ENCODE data around the gene SERPINF2. TPM values are rescaled to one million over a fixed set of nuclear protein-coding genes. Genes with fewer than 3 reads are reported as not detected.
"Not testable (repeated sequence)": the region's sequence is repeated elsewhere in the genome, so short reads cannot be mapped to it uniquely, and the experiment has no call there.

The SERPINF2 gene
- total and polyA plus RNA-seq, 2 donors = 4.3 to 31.0 TPM

GRCh38 chr17:1787301-1787902 lies 44.7 kb downstream of the SERPINF2 start:
- Histone ChIP-seq H3K27ac (ENCODE audit: low read depth in 1 of 2, low read length in 1 of 2) (peak overlapping the region in 1 of 2 donors; percentile 25), H3K27me3 (ENCODE audit: control insufficient read depth in 2 of 2, insufficient read depth in 1 of 2, low read length in 1 of 2) (no peaks in the 10 kb centered on the region), H3K36me3 (ENCODE audit: control insufficient read depth in 2 of 2, insufficient read depth in 2 of 2, low read length in 1 of 2) (peaks cover 32 to 47% of the 10 kb centered on the region in 2 donors), H3K9me3 (ENCODE audit: control insufficient read depth in 2 of 2, insufficient read depth in 1 of 2, low read length in 1 of 2) (no peaks in the 10 kb centered on the region), H3K4me1 (ENCODE audit: control insufficient read depth in 2 of 2, insufficient read depth in 2 of 2, low read length in 2 of 2) (peaks cover 0 to 14% of the 10 kb centered on the region in 2 donors), H3K4me3 (ENCODE audit: low read length in 2 of 2) (no peak overlapping the region)
- DNase-seq (ENCODE audit: low read depth in 6 of 9, low spot score in 9 of 9) = no peak
- 91% methylated on average over 16 of the region's 16 CpGs for WGBS

GRCh38 chr17:1789936-1790335 lies 47.3 kb downstream of the SERPINF2 start:
- Histone ChIP-seq H3K9me3 (ENCODE audit: control insufficient read depth in 2 of 2, insufficient read depth in 1 of 2, low read length in 1 of 2) (no peaks in the 10 kb centered on the region), H3K4me3 (ENCODE audit: low read length in 2 of 2) (no peak overlapping the region), H3K27me3 (ENCODE audit: control insufficient read depth in 2 of 2, insufficient read depth in 1 of 2, low read length in 1 of 2) (no peaks in the 10 kb centered on the region), H3K4me1 (ENCODE audit: control insufficient read depth in 2 of 2, insufficient read depth in 2 of 2, low read length in 2 of 2) (peaks cover 0 to 7% of the 10 kb centered on the region in 2 donors), H3K36me3 (ENCODE audit: control insufficient read depth in 2 of 2, insufficient read depth in 2 of 2, low read length in 1 of 2) (peaks cover 24 to 28% of the 10 kb centered on the region in 2 donors), H3K27ac (ENCODE audit: low read depth in 1 of 2, low read length in 1 of 2) (no peak overlapping the region)
- 97% methylated on average over 5 of the region's 5 CpGs for WGBS
- DNase-seq (ENCODE audit: low read depth in 6 of 9, low spot score in 9 of 9) = no peak

- peaks cover 5 to 13% of the 10 kb centered on the region in 2 donors for H3K36me3 ChIP-seq (ENCODE audit: control insufficient read depth in 2 of 2, insufficient read depth in 2 of 2, low read length in 1 of 2)
- H3K4me1 ChIP-seq (ENCODE audit: control insufficient read depth in 2 of 2, insufficient read depth in 2 of 2, low read length in 2 of 2) = peaks cover 0 to 7% of the 10 kb centered on the region in 2 donors
- H3K27me3 ChIP-seq (ENCODE audit: control insufficient read depth in 2 of 2, insufficient read depth in 1 of 2, low read length in 1 of 2) = no peaks in the 10 kb centered on the region
- WGBS = 90% methylated on average over 23 of the region's 23 CpGs
- no peak overlapping the region for H3K27ac ChIP-seq (ENCODE audit: low read depth in 1 of 2, low read length in 1 of 2)
- no peak overlapping the region for H3K4me3 ChIP-seq (ENCODE audit: low read length in 2 of 2)
- no peaks in the 10 kb centered on the region for H3K9me3 ChIP-seq (ENCODE audit: control insufficient read depth in 2 of 2, insufficient read depth in 1 of 2, low read length in 1 of 2)
- no peak for DNase-seq (ENCODE audit: low read depth in 6 of 9, low spot score in 9 of 9)
These were observed 50.1 kb downstream of the SERPINF2 start for GRCh38 chr17:1792495-1793446.

- Histone ChIP-seq H3K4me3 (ENCODE audit: low read length in 2 of 2) (no peak overlapping the region), H3K27me3 (ENCODE audit: control insufficient read depth in 2 of 2, insufficient read depth in 1 of 2, low read length in 1 of 2) (no peaks in the 10 kb centered on the region), H3K36me3 (ENCODE audit: control insufficient read depth in 2 of 2, insufficient read depth in 2 of 2, low read length in 1 of 2) (peaks cover 5 to 18% of the 10 kb centered on the region in 2 donors), H3K4me1 (ENCODE audit: control insufficient read depth in 2 of 2, insufficient read depth in 2 of 2, low read length in 2 of 2) (peaks cover 0 to 7% of the 10 kb centered on the region in 2 donors), H3K9me3 (ENCODE audit: control insufficient read depth in 2 of 2, insufficient read depth in 1 of 2, low read length in 1 of 2) (no peaks in the 10 kb centered on the region), H3K27ac (ENCODE audit: low read depth in 1 of 2, low read length in 1 of 2) (peak overlapping the region in 1 of 2 donors; percentile 8)
- no peak for DNase-seq (ENCODE audit: low read depth in 6 of 9, low spot score in 9 of 9)
- WGBS = 67% methylated on average over 1 of the region's 1 CpG
These were observed 50.8 kb downstream of the SERPINF2 start for GRCh38 chr17:1793447-1793806.

- Histone ChIP-seq H3K4me1 (ENCODE audit: control insufficient read depth in 2 of 2, insufficient read depth in 2 of 2, low read length in 2 of 2) (peaks cover 0 to 7% of the 10 kb centered on the region in 2 donors), H3K9me3 (ENCODE audit: control insufficient read depth in 2 of 2, insufficient read depth in 1 of 2, low read length in 1 of 2) (no peaks in the 10 kb centered on the region), H3K4me3 (ENCODE audit: low read length in 2 of 2) (no peak overlapping the region), H3K27ac (ENCODE audit: low read depth in 1 of 2, low read length in 1 of 2) (no peak overlapping the region), H3K36me3 (ENCODE audit: control insufficient read depth in 2 of 2, insufficient read depth in 2 of 2, low read length in 1 of 2) (peaks cover 20 to 33% of the 10 kb centered on the region in 2 donors), H3K27me3 (ENCODE audit: control insufficient read depth in 2 of 2, insufficient read depth in 1 of 2, low read length in 1 of 2) (no peaks in the 10 kb centered on the region)
- WGBS = 60% methylated on average over 1 of the region's 1 CpG
- no peak for DNase-seq (ENCODE audit: low read depth in 6 of 9, low spot score in 9 of 9)
These were observed 54.1 kb downstream of the SERPINF2 start for GRCh38 chr17:1796800-1797199.

GRCh38 chr17:1797323-1797722 lies 54.7 kb downstream of the SERPINF2 start:
- Histone ChIP-seq H3K27me3 (ENCODE audit: control insufficient read depth in 2 of 2, insufficient read depth in 1 of 2, low read length in 1 of 2) (no peaks in the 10 kb centered on the region), H3K36me3 (ENCODE audit: control insufficient read depth in 2 of 2, insufficient read depth in 2 of 2, low read length in 1 of 2) (peaks cover 23 to 38% of the 10 kb centered on the region in 2 donors), H3K4me3 (ENCODE audit: low read length in 2 of 2) (no peak overlapping the region), H3K4me1 (ENCODE audit: control insufficient read depth in 2 of 2, insufficient read depth in 2 of 2, low read length in 2 of 2) (peaks cover 0 to 7% of the 10 kb centered on the region in 2 donors), H3K9me3 (ENCODE audit: control insufficient read depth in 2 of 2, insufficient read depth in 1 of 2, low read length in 1 of 2) (no peaks in the 10 kb centered on the region), H3K27ac (ENCODE audit: low read depth in 1 of 2, low read length in 1 of 2) (no peak overlapping the region)
- DNase-seq (ENCODE audit: low read depth in 6 of 9, low spot score in 9 of 9) = no peak
- WGBS = 86% methylated on average over 3 of the region's 3 CpGs

GRCh38 chr17:1797846-1798245 lies 55.2 kb downstream of the SERPINF2 start:
- H3K27ac ChIP-seq (ENCODE audit: low read depth in 1 of 2, low read length in 1 of 2); DNase-seq (ENCODE audit: low read depth in 6 of 9, low spot score in 9 of 9); H3K4me3 ChIP-seq (ENCODE audit: low read length in 2 of 2); H3K4me1 ChIP-seq (ENCODE audit: control insufficient read depth in 2 of 2, insufficient read depth in 2 of 2, low read length in 2 of 2); H3K9me3 ChIP-seq (ENCODE audit: control insufficient read depth in 2 of 2, insufficient read depth in 1 of 2, low read length in 1 of 2); H3K27me3 ChIP-seq (ENCODE audit: control insufficient read depth in 2 of 2, insufficient read depth in 1 of 2, low read length in 1 of 2): not testable (repeated sequence)
- H3K36me3 ChIP-seq (ENCODE audit: control insufficient read depth in 2 of 2, insufficient read depth in 2 of 2, low read length in 1 of 2) = peaks cover 25 to 43% of the 10 kb centered on the region in 2 donors
- 98% methylated on average over 8 of the region's 8 CpGs for WGBS

GRCh38 chr17:1800240-1800639 lies 57.6 kb downstream of the SERPINF2 start:
- H3K9me3 ChIP-seq (ENCODE audit: control insufficient read depth in 2 of 2, insufficient read depth in 1 of 2, low read length in 1 of 2) = no peaks in the 10 kb centered on the region
- DNase-seq (ENCODE audit: low read depth in 6 of 9, low spot score in 9 of 9) = no peak
- no peaks in the 10 kb centered on the region for H3K27me3 ChIP-seq (ENCODE audit: control insufficient read depth in 2 of 2, insufficient read depth in 1 of 2, low read length in 1 of 2)
- 96% methylated on average over 7 of the region's 7 CpGs for WGBS
- no peak overlapping the region for H3K4me3 ChIP-seq (ENCODE audit: low read length in 2 of 2)
- no peaks in the 10 kb centered on the region for H3K4me1 ChIP-seq (ENCODE audit: control insufficient read depth in 2 of 2, insufficient read depth in 2 of 2, low read length in 2 of 2)
- H3K27ac ChIP-seq (ENCODE audit: low read depth in 1 of 2, low read length in 1 of 2) = no peak overlapping the region
- peaks cover 36 to 52% of the 10 kb centered on the region in 2 donors for H3K36me3 ChIP-seq (ENCODE audit: control insufficient read depth in 2 of 2, insufficient read depth in 2 of 2, low read length in 1 of 2)

- Histone ChIP-seq H3K27ac (ENCODE audit: low read depth in 1 of 2, low read length in 1 of 2) (no peak overlapping the region), H3K4me1 (ENCODE audit: control insufficient read depth in 2 of 2, insufficient read depth in 2 of 2, low read length in 2 of 2) (no peaks in the 10 kb centered on the region), H3K27me3 (ENCODE audit: control insufficient read depth in 2 of 2, insufficient read depth in 1 of 2, low read length in 1 of 2) (no peaks in the 10 kb centered on the region), H3K9me3 (ENCODE audit: control insufficient read depth in 2 of 2, insufficient read depth in 1 of 2, low read length in 1 of 2) (no peaks in the 10 kb centered on the region), H3K4me3 (ENCODE audit: low read length in 2 of 2) (no peak overlapping the region), H3K36me3 (ENCODE audit: control insufficient read depth in 2 of 2, insufficient read depth in 2 of 2, low read length in 1 of 2) (peaks cover 36 to 52% of the 10 kb centered on the region in 2 donors)
- 99% methylated on average over 4 of the region's 4 CpGs for WGBS
- no peak for DNase-seq (ENCODE audit: low read depth in 6 of 9, low spot score in 9 of 9)
These were observed 58.0 kb downstream of the SERPINF2 start for GRCh38 chr17:1800712-1801111.

Data from thymus (tissue), 11 donors.